H9 (cell line): Measurements from ENCODE around the gene HDHD2. TPM values are rescaled to one million over a fixed set of nuclear protein-coding genes. Genes with fewer than 3 reads are reported as not detected.

Experiments
- DNase-seq: peaks from one replicate; pipeline ENCODE4 v3.0.0-alpha.2; 2017
- H2AFZ ChIP-seq: one replicate; pipeline ENCODE4 v1.6.1; 2013; ENCODE audit warnings: mild to moderate bottlenecking, low read length, control low read depth, moderate library complexity
- H2AK5ac ChIP-seq: 2 replicates; pipeline ENCODE4 v1.6.1; 2013; ENCODE audit warnings: low read length, control low read depth, mixed read lengths; ENCODE audit not compliant: insufficient read length
- H2BK120ac ChIP-seq: one replicate; pipeline ENCODE4 v1.6.1; 2013; ENCODE audit warnings: low read depth, mild to moderate bottlenecking, low read length, control low read depth, inconsistent platforms; ENCODE audit not compliant: poor library complexity, severe bottlenecking
- H2BK12ac ChIP-seq: 2 replicates; pipeline ENCODE4 v1.6.1; 2013; ENCODE audit warnings: low read length, control low read depth, mixed read lengths, low read depth; ENCODE audit not compliant: insufficient read length
- H2BK15ac ChIP-seq: 2 replicates; pipeline ENCODE4 v1.6.1; 2013; ENCODE audit warnings: low read depth, low read length, control low read depth
- H2BK20ac ChIP-seq: one replicate; pipeline ENCODE4 v1.6.1; 2013; ENCODE audit warnings: low read depth, mild to moderate bottlenecking, low read length, control low read depth, inconsistent platforms; ENCODE audit not compliant: poor library complexity, severe bottlenecking
- H2BK5ac ChIP-seq: 2 replicates; pipeline ENCODE4 v1.6.1; 2013; ENCODE audit warnings: low read length, control low read depth, mixed read lengths; ENCODE audit not compliant: insufficient read length
- H3K14ac ChIP-seq: 2 replicates; pipeline ENCODE4 v1.6.1; 2013; ENCODE audit warnings: low read length, control low read depth; ENCODE audit not compliant: insufficient read depth
- H3K18ac ChIP-seq: 2 replicates; pipeline ENCODE4 v1.6.1; 2013; ENCODE audit warnings: low read depth, mild to moderate bottlenecking, mixed read lengths, low read length, control low read depth; ENCODE audit not compliant: insufficient read length
- H3K23ac ChIP-seq: 2 replicates; pipeline ENCODE4 v1.6.1; 2013; ENCODE audit warnings: low read length, control low read depth, mixed read lengths, low read depth; ENCODE audit not compliant: insufficient read length
- H3K23me2 ChIP-seq: 2 replicates; pipeline ENCODE4 v1.6.1; 2013; ENCODE audit warnings: low read depth, mild to moderate bottlenecking, mixed read lengths, low read length, control low read depth; ENCODE audit not compliant: insufficient read length, poor library complexity, severe bottlenecking
- H3K27ac ChIP-seq: 2 replicates; pipeline ENCODE4 v1.5.1; 2013; ENCODE audit warnings: low read length, control low read depth, mixed read lengths, low read depth; ENCODE audit not compliant: insufficient read length
- H3K27me3 ChIP-seq: 2 replicates; pipeline ENCODE4 v1.6.1; 2013; ENCODE audit warnings: low read length, control low read depth, inconsistent platforms; ENCODE audit not compliant: insufficient read depth
- H3K4ac ChIP-seq: 2 replicates; pipeline ENCODE4 v1.6.1; 2013; ENCODE audit warnings: low read depth, mild to moderate bottlenecking, control low read depth, inconsistent platforms, low read length, moderate library complexity
- H3K4me1 ChIP-seq: 2 replicates; pipeline ENCODE4 v1.6.1; 2013; ENCODE audit warnings: low read length, control low read depth, inconsistent platforms; ENCODE audit not compliant: insufficient read depth
- H3K4me2 ChIP-seq: 2 replicates; pipeline ENCODE4 v1.6.1; 2013; ENCODE audit warnings: low read length, control low read depth, mixed read lengths; ENCODE audit not compliant: insufficient read length, insufficient read depth
- H3K56ac ChIP-seq: 2 replicates; pipeline ENCODE4 v1.6.1; 2013; ENCODE audit warnings: low read depth, mild to moderate bottlenecking, mixed read lengths, low read length, control low read depth; ENCODE audit not compliant: insufficient read length
- H3K79me1 ChIP-seq: 2 replicates; pipeline ENCODE4 v1.6.1; 2013; ENCODE audit warnings: low read depth, mild to moderate bottlenecking, moderate library complexity, low read length, control low read depth, inconsistent platforms; ENCODE audit not compliant: insufficient read depth, poor library complexity, severe bottlenecking
- H3K79me2 ChIP-seq: 2 replicates; pipeline ENCODE4 v1.6.1; 2013; ENCODE audit warnings: low read length, control low read depth, inconsistent platforms; ENCODE audit not compliant: insufficient read depth
- H3K9ac ChIP-seq: 2 replicates; pipeline ENCODE4 v1.6.1; 2013; ENCODE audit warnings: low read length, control low read depth, mixed read lengths; ENCODE audit not compliant: insufficient read length; ENCODE audit errors: extremely low read depth
- H3K9me3 ChIP-seq: one replicate; pipeline ENCODE4 v1.6.1; 2013; ENCODE audit warnings: low read depth, low read length, inconsistent platforms; ENCODE audit not compliant: control insufficient read depth
- H3T11ph ChIP-seq: one replicate; pipeline ENCODE4 v1.6.1; 2013; ENCODE audit warnings: mild to moderate bottlenecking, low read length, control low read depth, inconsistent platforms
- H4K20me1 ChIP-seq: one replicate; pipeline ENCODE4 v1.6.1; 2013; ENCODE audit not compliant: control insufficient read depth, insufficient read length, insufficient read depth
- H4K5ac ChIP-seq: 2 replicates; pipeline ENCODE4 v1.6.1; 2013; ENCODE audit warnings: low read depth, mild to moderate bottlenecking, mixed read lengths, low read length, control low read depth; ENCODE audit not compliant: insufficient read length
- H4K8ac ChIP-seq: replicated peaks from 2 replicates; pipeline ENCODE4 v1.6.1; 2013; ENCODE audit warnings: low read length, control low read depth, mixed read lengths, low read depth; ENCODE audit not compliant: insufficient read length
- H4K91ac ChIP-seq: 2 replicates; pipeline ENCODE4 v1.6.1; 2013; ENCODE audit warnings: low read depth, mild to moderate bottlenecking, moderate library complexity, mixed read lengths, low read length, control low read depth; ENCODE audit not compliant: insufficient read length
- H3K27ac Mint-ChIP-seq, 3 experiments: 2 replicates in 2 of 3; 3 replicates in 1 of 3; pipeline ENCODE4 v1.8.0; 2020 to 2021; ENCODE audit warnings: mixed read lengths in 3 of 3, mild to moderate bottlenecking in 1 of 3, moderate library complexity in 1 of 3
- H3K27me3 Mint-ChIP-seq: 2 replicates; pipeline ENCODE4 v1.8.0; 2021; ENCODE audit warnings: low read depth, mild to moderate bottlenecking, moderate library complexity, mixed read lengths
- H3K36me3 Mint-ChIP-seq, 3 experiments: 2 replicates in 2 of 3; 3 replicates in 1 of 3; pipeline ENCODE4 v1.8.0; 2020 to 2021; ENCODE audit warnings: low read depth in 3 of 3, mixed read lengths in 3 of 3; ENCODE audit not compliant: insufficient read depth in 1 of 3
- H3K4me1 Mint-ChIP-seq, 2 experiments: 2 replicates each; pipeline ENCODE4 v1.8.0; 2020; ENCODE audit warnings: mixed read lengths in 2 of 2
- H3K4me3 Mint-ChIP-seq, 2 experiments: 2 replicates in 1 of 2; 3 replicates in 1 of 2; pipeline ENCODE4 v1.8.0; 2020 to 2021; ENCODE audit warnings: mild to moderate bottlenecking in 2 of 2, mixed read lengths in 2 of 2, moderate library complexity in 1 of 2
- H3K9me3 Mint-ChIP-seq, 2 experiments: 2 replicates in 1 of 2; 3 replicates in 1 of 2; pipeline ENCODE4 v1.8.0; 2020; ENCODE audit warnings: mild to moderate bottlenecking in 2 of 2, mixed read lengths in 2 of 2, moderate library complexity in 1 of 2
- CTCF ChIP-seq: fragments of 200-600 bp; sonication (generic); conservative IDR thresholded peaks from 3 replicates; pipeline ENCODE4 v1.8.0; 2021; ENCODE audit warnings: antibody characterized with exemption, mild to moderate bottlenecking
- total RNA-seq: library from RNA; stranded (reverse); gene quantifications from 2 replicates; pipeline ENCODE4 v1.2.1, GENCODE V29; 2021

The HDHD2 gene
- total RNA-seq, 1 experiment from 2014 or later = 51.0 TPM

- Histone ChIP-seq H3K27ac (no peak overlapping the region), H3K9ac (no peak overlapping the region), H4K91ac (no peak overlapping the region), H3K4me2 (no peak overlapping the region), H3K56ac (no peak overlapping the region), H3K79me2 (peaks cover 1% of the 10 kb centered on the region; the same call in 1 of the 2 replicates), H3K23me2 (no peaks in the 10 kb centered on the region), H2BK12ac (no peak overlapping the region), H3K27me3 (no peaks in the 10 kb centered on the region), H2BK5ac (no peak overlapping the region), H3K23ac (no peak overlapping the region), H4K5ac (no peak overlapping the region), H3K4me1 (no peaks in the 10 kb centered on the region), H3K9me3 (no peaks in the 10 kb centered on the region), H2BK20ac (no peak overlapping the region), H3K4ac (no peak overlapping the region), H3K79me1 (peaks cover 3% of the 10 kb centered on the region), H4K8ac (no peak overlapping the region), H2AK5ac (no peak overlapping the region), H2BK120ac (no peak overlapping the region), H3K18ac (no peak overlapping the region), H2BK15ac (no peak overlapping the region), H2AFZ (no peak overlapping the region), H4K20me1 (no peaks in the 10 kb centered on the region), H3K14ac (no peak overlapping the region), H3T11ph (no peak overlapping the region)
- H3K4me3 Mint-ChIP-seq = no peak overlapping the region
- peaks cover 0 to 3% of the 10 kb centered on the region in 2 experiments; a peak in 1 of 4 replicates for H3K4me1 Mint-ChIP-seq
- TF ChIP-seq CTCF = no peak
- no peak overlapping the region for H3K27ac Mint-ChIP-seq
- no peaks in the 10 kb centered on the region for H3K27me3 Mint-ChIP-seq
- H3K9me3 Mint-ChIP-seq = no peaks in the 10 kb centered on the region
- no peaks in the 10 kb centered on the region for H3K36me3 Mint-ChIP-seq
- no peak for DNase-seq
Observed at GRCh38 chr18:47168509-47168908, 18.2 kb upstream of the HDHD2 start.
